ENCODE results near the gene PLEKHM1. TPM values are rescaled to one million over a fixed set of nuclear protein-coding genes. Genes with fewer than 3 reads are reported as not detected.
"Not testable (repeated sequence)": the region's sequence is repeated elsewhere in the genome, so short reads cannot be mapped to it uniquely, and the experiment has no call there.

The PLEKHM1 gene
- polyA plus RNA-seq, 4 donors, result 10.5 to 17.0 (median 13.4) TPM

DNA sequence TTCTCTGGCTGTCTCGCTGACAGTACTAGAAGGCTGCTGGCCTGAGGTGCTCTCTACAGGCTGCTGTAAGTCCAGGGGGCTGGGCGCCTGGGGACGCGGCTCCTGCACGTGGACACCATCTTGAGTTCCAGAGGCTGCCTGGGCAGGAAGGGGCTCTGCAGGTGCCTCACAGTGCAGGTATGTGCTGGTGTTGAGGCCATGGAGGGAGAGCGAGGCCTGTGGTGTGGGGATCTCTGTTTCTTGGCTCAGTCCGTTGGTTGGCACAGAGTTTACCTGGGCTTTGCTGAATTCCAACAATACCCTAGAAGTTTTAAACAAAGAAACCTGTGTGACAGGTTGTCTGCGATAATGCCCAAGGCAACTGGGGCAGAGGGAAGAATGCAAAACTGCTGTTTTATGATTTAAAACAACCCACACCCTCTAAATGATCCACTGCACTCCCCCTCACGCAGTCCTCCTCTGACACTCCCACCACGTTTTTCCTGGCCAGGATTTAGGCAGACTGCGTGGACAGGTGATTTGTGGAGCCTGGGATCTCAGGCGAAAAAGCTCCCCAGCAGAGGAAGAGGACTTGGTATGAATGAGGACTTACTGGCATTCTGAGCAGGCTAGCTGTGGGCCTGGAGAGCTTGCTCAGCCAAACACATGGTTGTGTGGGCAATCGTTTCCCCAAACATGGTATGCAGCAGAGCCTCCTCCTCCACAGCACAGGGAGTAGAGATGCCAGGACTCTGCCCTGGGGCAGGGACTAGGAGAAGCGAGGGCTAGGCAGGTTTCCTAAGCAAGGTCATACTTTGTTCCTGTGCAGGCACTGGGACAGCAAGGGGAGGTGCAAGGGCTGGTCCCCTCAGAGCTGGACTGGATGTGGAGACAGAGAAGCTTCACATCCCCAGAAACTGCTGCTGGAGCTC is 22.0 kb downstream of the PLEKHM1 start:
- not testable (repeated sequence) for DNase-seq (ENCODE audit: low read depth in 4 of 4, low spot score in 3 of 4)

DNA sequence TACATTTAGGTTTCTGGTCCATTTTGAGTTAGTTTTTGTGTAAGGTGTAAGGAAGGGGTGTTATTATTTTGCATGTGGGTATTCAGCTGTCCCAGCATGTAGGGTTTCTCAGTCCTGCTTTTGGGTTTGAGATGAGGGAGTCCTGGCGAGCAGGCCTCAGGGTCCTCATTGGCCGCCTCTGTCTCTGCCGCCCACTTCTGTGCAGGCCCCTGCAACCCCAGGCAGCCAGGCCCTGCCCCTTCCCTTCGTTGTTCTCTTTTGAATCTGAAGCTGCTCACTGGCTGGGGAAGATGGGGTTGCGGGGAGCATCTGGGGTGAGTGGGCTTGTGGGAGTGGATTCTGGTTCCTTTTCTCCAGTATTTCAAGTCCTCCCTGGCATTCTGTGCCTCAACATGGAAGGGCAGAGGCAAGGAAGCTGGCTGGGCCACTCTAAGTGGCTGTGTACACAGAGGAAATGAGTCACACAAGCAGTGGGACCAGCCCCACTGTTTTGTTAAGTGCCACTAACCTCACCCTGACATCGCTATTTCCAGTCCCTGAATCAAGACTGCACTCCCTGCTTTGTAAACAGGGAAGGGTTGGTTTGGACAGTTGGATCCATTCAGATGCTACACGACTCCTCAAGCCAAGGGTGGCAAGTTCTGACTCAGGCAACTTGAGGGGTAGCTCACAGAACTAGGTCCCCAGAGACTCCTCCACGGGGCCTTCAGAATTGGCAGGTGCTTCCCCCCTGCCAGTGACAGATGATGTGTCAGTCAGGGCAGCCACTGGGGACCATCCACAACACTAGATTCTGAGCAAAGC is 28.8 kb downstream of the PLEKHM1 start:
- not testable (repeated sequence) for DNase-seq (ENCODE audit: low read depth in 4 of 4, low spot score in 3 of 4)

DNA sequence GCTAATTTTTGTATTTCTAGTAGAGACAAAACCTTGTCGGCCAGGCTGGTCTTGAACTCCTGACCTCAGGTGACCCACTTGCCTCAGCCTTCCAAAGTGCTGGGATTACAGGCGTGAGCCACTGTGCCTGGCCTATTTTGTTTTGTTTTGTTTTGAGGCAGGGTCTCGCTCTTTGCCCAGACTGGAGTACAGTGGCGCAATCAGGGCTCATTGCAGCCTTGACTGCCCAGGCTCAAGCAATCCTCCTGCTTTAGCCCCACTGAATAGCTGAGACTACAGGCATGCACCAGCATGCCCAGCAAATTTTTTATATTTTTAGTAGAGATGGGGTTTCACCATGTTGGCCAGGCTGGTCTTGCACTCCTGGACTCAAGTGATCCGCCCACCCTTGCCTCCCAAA is 30.1 kb downstream of the PLEKHM1 start:
- DNase-seq (ENCODE audit: low read depth in 4 of 4, low spot score in 3 of 4), result not testable (repeated sequence)

DNA sequence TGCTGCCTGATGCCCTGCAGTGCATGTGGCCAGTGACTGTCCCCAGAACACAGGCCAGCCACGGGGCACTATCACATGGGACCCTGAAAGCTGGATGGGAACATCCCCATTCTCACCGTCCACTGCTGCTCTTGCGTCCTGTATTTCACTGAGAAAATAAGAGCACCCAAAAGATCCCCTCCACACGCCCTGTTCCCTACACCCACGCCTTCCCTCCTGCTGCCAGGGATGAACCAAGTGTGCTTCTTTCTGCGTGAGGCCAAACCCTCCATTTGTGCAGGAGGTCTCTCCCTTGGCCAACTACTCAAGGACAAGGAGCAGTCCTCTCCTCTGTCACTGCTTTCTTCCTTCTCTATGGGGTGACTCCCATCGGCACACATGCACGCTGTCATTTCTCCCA is 36.2 kb downstream of the PLEKHM1 start:
- DNase-seq (ENCODE audit: low read depth in 4 of 4, low spot score in 3 of 4), result not testable (repeated sequence)

DNA sequence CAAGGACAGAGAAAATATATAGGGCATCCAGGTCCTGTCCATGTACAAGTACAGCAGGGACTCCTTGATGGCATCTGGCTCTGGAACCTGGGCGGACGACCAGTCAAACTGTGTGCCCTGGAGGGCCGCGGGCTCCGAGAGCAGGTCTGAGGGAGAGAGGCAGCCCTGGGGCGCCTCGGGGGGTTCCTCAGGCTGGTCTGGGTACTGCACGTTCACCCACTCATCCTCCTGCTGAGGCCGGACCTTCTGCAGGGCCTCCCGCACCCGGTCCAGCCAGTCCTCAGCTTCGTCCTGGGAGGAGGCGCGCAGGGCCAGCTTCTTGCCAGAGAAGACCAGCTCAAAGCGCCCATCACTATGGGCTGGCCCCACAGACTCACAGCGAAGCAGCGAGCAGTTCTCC is 36.8 kb downstream of the PLEKHM1 start:
- DNase-seq (ENCODE audit: low read depth in 4 of 4, low spot score in 3 of 4), result not testable (repeated sequence)

DNA sequence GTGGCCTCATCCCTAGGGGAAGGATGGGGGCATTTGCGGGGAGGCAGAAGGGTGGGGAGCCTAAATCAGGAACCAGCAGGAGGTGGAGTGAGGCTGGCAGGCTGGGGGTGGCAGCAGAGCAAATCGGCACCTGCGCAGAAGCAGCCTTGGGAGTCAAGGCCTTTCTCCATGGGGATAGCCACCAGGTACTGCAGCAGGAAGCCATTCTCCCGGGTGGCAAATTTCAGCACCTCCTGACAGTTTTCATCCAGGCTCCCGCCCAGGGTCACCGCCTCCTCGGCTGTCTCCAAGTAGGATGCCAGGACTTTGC is 37.3 kb downstream of the PLEKHM1 start:
- DNase-seq (ENCODE audit: low read depth in 4 of 4, low spot score in 3 of 4), result not testable (repeated sequence)

DNA sequence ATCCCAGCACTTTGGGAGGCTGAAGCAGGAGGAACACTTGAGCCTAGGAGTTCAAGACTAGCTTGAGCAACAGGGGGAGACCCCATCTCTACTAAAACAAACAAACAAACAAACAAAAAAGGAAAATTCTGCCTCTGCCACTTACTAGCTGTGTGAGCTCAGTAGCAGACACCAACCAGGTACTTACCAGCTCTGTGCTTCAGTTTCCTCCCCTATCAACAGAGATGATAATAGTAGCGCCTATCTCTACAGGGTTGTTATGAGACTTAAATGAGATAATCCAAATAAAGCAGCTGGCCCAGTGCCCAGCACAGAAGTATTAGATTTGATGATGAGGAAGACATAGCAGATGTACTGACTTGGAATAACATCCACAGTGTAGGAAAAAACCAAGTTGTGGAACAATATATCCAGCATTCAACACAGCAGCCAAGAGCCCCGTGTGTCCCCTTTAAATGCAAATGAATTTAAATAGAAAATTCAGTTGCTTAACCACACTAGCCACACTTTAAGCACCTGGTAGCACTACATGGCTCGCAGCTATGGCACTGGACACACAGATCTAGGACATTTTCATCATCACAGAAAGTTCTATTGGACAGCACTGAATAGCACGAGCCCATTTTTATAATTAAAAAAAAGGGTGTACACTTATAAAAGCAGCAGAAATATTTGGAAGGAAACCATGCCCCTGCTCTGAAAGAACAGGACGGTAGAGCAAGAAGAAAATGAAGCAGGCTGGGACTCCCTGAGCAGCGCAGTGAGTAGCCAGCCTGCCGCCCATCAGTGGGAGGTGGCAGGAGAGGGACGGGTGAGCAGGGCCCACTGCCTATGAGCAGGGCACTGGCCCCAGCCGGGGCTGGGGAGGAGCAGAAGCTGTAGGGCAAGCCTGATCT is 37.9 kb downstream of the PLEKHM1 start:
- not testable (repeated sequence) for DNase-seq (ENCODE audit: low read depth in 4 of 4, low spot score in 3 of 4)

DNA sequence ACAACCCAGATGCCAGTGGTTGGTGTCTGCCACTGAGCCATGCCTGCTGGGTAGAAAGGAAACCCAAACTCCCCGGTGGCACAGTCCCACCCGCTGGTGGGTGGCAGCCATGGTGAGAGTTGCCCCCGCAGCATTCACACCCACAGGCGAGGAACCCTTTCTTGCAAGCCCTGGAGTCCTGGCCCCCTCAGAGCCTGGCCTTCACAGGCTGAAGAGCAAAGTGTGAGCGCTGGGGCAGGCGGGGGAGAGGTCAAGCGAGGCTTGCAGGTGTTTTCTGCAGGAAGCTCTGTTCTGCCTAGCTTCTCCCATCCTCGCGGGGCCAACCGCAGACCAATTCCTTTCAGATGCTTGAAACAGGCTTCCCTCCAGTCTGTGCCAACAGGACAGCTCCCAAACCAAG is 38.9 kb downstream of the PLEKHM1 start:
- not testable (repeated sequence) for DNase-seq (ENCODE audit: low read depth in 4 of 4, low spot score in 3 of 4)

DNA sequence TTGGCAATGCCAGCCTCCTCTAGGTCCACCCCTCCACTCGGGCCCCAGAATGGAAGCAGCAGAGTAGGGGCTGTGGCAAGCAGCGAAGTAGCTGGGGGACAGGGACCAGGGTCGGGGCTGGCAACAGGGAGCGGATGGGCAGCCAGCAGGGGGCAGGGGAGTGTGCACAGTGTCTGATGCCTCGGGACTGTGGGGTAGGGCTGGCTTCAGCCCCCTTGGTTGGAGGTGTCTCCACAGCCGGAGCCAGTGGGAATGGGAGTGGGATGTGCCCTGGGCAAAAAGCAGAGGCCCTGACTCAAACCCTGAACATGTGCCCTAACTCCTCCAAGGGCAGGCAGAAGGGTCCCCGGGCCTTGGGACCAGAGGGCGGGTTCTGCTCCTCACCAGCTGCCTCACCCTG is 39.4 kb downstream of the PLEKHM1 start:
- no peak for DNase-seq (ENCODE audit: low read depth in 4 of 4, low spot score in 3 of 4)

DNA sequence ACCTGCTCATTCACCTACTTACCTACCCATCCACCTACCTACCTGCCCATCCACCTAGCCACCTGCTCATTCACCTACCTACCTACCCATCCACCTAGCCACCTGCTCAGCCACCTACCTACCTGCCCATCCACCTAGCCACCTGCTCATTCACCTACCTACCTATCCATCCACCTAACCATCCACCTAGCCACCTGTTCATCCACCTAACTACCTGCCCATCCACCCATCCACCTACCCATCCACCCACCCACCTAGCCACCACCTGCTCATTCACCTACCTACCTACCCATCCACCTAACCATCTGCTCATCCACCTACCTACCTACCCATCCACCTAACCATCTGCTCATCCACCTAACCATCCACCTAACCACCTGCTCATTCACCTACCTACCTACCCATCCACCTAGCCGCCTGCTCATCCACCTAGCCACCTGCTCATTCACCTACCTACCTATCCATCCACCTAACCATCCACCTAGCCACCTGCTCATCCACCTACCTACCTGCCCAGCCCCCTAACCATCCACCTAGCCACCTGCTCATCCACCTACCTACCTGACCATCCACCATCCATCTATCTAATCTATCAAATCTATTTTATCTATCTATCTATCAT is 40.7 kb downstream of the PLEKHM1 start:
- not testable (repeated sequence) for DNase-seq (ENCODE audit: low read depth in 4 of 4, low spot score in 3 of 4)

DNA sequence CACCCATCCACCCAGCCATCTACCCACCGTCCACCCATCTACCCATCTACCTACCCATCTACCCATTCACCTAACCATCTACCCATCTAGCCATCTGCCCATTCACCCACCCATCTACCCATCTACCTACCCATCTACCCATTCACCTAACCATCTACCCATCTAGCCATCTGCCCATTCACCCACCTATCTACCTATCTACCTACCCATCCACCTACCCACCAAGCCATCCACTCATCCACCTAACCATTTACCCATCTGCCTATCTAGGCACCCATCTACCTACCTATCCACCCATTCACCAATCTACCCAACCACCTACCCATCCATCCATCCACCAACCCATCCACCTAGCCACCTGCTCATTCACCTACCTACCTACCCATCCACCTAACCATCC is 41.3 kb downstream of the PLEKHM1 start:
- not testable (repeated sequence) for DNase-seq (ENCODE audit: low read depth in 4 of 4, low spot score in 3 of 4)

DNA sequence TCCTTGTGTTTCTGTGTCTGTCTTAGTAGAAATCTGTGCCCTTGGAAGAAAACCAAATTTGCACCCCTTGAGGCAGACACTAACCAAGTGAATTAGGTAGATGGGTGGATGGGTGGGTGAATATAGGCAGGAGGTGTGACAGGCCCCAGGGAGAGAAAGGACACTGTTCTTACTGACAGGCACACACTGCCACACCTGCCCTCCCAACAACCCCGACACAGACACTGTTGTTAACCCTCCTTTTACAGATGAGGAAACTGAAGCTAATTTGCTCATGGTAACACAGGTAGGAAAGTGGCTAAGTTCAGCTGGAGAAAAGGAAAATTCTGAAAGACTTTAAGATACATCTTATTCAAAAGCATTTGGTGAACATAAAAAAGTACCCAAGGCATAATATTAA is 42.0 kb downstream of the PLEKHM1 start:
- not testable (repeated sequence) for DNase-seq (ENCODE audit: low read depth in 4 of 4, low spot score in 3 of 4)

DNA sequence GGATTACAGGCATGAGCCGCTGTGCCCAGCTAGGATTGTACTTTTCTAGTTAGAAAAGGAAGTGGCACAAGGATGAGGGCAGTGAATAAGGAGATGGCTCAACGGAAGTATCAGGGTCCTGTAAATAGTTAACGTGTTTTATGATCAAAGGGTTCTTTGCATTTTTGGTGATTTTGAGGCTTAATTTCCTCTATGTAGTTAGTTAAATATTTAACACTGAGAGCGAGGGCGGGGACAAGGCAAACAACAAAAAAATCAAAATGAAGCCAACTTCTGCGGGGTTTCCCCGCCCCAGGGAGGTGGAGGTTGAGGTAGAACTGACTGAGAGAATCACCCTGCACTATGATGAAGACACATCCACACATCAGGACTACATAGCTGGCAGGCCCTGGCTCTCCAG is 42.5 kb downstream of the PLEKHM1 start:
- not testable (repeated sequence) for DNase-seq (ENCODE audit: low read depth in 4 of 4, low spot score in 3 of 4)

DNA sequence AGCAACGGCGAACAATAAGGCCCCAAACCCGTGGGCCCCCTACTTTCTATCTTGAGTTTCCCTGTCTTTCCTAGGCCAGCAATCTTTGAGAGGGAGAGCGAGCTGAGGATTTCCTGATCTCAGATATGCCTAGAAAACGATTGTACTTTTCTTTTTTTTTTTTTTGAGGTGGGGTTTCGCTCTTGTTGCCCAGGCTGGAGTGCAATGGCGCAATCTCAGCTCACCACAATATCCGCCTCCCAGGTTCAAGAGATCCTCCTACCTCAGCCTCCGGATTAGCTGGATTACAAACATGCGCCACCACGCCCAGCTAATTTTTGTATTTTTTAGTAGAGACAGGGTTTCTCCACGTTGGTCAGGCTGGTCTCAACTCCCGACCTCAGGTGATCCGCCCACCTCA is 42.9 kb downstream of the PLEKHM1 start:
- DNase-seq (ENCODE audit: low read depth in 4 of 4, low spot score in 3 of 4), result not testable (repeated sequence)

DNA sequence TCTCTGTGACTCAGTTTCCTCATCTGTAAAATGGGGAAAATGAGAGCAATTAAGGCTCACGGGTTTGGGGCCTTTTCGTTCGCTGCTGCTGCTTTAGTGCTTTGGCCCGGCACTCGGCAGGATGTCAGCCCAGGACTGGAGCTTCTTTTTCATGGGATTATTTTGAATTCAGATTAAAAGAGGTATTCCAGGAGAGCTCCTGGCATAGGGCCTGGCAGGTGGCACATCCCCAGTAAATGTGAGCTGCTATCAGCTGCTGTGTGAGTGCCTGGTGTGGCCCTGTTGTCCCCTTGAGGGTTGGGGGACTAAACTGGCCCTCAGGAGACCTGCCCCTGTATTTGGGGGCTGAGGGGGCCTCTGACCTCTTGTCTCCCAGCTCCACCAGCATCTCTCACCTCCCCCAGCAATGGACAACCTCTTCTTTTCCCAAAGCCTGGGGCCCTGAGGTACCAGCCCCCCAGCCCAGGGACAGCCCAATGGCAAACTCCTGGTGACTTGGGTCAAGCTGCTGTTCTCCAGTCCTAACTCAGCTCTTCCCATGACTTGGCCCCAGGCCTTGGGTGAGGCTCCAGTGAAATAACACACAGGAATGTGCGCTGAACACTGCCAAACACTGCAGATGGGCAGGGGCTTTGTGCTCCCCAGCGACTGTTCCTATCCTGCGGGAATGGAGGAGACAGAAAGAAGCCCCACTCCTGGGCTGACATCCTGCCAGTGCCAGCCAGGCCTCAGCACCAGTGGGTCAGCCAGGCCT is 43.5 kb downstream of the PLEKHM1 start:
- not testable (repeated sequence) for DNase-seq (ENCODE audit: low read depth in 4 of 4, low spot score in 3 of 4)

DNA sequence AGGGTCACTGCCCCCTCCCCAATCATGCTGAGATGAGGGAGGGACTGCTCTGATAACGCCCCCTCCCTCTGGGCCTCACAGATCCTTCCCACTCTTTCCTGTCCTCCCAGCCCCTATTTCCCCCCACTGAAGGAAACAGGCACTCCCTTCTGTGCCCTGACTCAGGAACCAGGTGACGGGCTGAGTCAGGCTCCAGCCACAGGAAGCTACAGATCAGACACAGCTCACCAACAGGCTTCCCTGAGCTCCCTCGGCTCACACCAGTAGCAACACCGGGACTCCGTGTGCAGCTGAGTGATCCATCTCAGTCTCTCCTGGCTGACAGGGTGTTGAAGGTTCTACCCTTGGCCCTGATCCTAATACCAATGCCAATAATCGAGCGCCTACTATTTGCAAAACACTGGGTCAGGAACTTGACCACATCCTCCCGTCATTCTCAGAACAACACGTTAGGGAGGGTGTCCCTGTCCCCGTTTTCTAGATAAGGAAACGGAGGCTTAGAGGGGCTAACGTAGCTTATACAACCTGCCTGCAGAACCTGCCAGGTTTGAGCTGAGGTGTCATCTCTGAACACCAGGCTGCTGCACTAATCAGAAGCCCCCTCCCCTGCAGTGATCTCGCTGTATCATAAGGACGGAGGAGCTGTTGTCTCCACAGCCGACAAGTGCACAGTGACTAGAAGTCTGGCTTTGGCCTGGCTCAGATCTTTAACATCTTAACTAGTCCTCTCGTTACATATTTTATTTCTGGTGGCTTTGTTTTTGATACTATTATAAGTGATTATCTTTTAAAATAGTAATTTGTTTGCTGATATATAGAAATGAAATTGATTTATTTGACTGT is 44.4 kb downstream of the PLEKHM1 start:
- DNase-seq (ENCODE audit: low read depth in 4 of 4, low spot score in 3 of 4), result not testable (repeated sequence)

DNA sequence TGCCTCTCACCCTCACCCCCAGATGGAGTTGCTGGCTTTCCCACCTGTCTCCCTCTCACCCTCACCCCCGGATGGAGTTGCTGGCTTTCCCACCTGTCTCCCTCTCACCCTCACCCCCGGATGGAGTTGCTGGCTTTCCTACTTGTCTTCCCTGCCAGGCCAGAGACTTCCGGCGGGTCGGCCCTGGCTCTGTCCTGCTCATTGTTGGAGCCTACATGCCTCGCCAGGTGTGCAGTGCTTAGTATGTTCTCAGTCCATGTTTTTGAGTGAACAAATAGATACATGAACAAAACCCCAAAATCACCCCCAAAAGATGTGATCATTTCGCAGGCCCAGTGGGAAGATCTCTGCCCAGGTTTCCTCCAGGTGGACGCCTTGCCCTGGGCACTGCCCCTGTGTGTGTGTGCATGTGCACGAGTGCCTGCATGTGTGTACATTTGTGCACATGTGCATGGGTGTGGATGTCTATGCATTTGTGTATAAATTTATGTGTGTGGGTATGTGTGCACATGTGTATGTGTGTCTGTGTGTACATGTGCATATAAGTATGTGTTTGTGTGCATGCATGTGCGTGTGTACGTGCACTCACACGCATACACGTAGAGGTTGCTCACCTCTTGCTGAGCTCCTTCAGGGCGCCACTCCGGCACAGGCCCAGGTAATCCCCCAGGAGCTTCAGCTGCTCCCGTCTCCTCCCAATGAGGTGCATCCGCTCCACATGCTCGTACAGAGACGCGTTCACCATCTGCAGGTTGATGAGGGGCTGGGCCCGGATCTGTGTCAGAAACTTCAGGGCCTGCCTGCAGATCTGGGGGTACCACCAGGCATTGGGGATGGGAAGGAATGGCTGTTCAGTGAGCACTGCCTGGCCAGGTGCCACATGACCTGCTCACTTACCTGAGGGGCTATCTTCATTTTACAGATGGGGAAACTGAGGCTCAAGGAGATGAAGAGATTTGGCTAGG is 45.4 kb downstream of the PLEKHM1 start:
- not testable (repeated sequence) for DNase-seq (ENCODE audit: low read depth in 4 of 4, low spot score in 3 of 4)
